ENCODE measurements around the gene PLK3. TPM values are rescaled to one million over a fixed set of nuclear protein-coding genes. Genes with fewer than 3 reads are reported as not detected.

Gene PLK3
- total and polyA plus RNA-seq, 9 of the 15 experiments (the other 6 are each of a cell fraction or from before 2014, with no cell fraction given): 0.52 to 22.7 (median 11.0) TPM

DNA sequence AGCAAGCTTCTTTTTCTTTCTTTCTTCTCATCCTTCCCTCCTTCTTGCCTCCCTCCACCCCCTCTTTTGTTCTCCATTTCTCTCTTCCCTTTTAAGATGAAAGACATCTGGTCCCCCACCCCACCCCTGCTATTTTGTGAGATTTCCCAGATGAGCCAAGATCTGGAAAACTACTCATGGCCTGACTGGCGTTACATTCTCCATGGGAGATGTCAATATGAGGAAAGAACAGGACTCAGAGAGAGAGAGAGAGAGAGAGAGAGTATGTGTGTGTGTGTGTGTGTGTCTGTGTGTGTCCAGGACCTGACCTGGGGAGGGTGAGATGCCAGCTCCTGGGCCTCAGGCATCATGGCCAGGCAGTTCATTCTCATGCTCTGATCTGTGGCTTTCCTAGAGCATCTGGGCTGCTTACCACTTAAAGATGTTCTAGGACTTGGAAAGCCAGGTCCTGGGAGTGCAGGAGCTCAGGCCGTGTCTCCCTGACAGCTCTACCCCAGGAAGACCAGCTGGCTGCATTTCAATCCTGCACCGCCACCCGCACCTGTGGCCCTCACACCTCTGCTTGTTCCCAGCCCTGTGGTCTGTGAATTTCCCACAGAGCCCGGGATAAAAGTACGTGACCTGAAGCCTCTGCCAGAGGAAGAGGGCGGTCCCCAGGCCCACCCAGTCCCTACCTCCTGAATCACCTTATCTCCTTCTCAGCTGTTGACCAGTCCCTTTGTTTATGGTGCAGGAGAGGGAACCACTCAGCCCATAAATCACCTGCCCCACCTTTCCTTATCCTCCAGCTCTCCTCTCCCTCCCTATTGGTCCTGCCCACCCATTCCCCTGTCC, 9.0 kb upstream of the PLK3 start (continued):
- TF ChIP-seq, protein P1, sequence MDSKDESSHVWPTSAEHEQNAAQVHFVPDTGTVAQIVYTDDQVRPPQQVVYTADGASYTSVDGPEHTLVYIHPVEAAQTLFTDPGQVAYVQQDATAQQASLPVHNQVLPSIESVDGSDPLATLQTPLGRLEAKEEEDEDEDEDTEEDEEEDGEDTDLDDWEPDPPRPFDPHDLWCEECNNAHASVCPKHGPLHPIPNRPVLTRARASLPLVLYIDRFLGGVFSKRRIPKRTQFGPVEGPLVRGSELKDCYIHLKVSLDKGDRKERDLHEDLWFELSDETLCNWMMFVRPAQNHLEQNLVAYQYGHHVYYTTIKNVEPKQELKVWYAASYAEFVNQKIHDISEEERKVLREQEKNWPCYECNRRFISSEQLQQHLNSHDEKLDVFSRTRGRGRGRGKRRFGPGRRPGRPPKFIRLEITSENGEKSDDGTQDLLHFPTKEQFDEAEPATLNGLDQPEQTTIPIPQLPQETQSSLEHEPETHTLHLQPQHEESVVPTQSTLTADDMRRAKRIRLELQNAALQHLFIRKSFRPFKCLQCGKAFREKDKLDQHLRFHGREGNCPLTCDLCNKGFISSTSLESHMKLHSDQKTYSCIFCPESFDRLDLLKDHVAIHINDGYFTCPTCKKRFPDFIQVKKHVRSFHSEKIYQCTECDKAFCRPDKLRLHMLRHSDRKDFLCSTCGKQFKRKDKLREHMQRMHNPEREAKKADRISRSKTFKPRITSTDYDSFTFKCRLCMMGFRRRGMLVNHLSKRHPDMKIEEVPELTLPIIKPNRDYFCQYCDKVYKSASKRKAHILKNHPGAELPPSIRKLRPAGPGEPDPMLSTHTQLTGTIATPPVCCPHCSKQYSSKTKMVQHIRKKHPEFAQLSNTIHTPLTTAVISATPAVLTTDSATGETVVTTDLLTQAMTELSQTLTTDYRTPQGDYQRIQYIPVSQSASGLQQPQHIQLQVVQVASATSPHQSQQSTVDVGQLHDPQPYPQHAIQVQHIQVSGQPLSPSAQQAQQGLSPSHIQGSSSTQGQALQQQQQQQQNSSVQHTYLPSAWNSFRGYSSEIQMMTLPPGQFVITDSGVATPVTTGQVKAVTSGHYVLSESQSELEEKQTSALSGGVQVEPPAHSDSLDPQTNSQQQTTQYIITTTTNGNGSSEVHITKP (IDR thresholded peaks at IDR 0.05; ENCODE audit: partially characterized antibody): no peak
- peak in 1 of 2 experiments; percentile 48; a peak in 1 of 4 replicates for TF ChIP-seq HDAC1 (IDR thresholded peaks at IDR 0.05)
- peak; percentile 61; the same call in 1 of the 2 replicates for TF ChIP-seq MYNN (IDR thresholded peaks at IDR 0.05)
- no peak for TF ChIP-seq MYNN (CRISPR knock-in tag; IDR thresholded peaks at IDR 0.05)
- TF ChIP-seq SMARCA4 (IDR thresholded peaks at IDR 0.05): peak; percentile 34; the same call in 1 of the 2 replicates
- no peak for TF ChIP-seq GTF2F1 (IDR thresholded peaks at IDR 0.05; ENCODE audit: low read depth, low read length)
- 0 out of 2 replicates have a peak, but pooled peaks have one; percentile 7 for TF ChIP-seq EGR1 (conservative IDR thresholded peaks at IDR 0.05)
- peak; percentile 52 to 78; a peak in 2 of 4 replicates for TF ChIP-seq FOXK2 (conservative IDR thresholded peaks at IDR 0.05 in 1 of 2, IDR thresholded peaks at IDR 0.05 in 1 of 2; ENCODE audit: low read depth in 2 of 2)
- TF ChIP-seq, protein P2, sequence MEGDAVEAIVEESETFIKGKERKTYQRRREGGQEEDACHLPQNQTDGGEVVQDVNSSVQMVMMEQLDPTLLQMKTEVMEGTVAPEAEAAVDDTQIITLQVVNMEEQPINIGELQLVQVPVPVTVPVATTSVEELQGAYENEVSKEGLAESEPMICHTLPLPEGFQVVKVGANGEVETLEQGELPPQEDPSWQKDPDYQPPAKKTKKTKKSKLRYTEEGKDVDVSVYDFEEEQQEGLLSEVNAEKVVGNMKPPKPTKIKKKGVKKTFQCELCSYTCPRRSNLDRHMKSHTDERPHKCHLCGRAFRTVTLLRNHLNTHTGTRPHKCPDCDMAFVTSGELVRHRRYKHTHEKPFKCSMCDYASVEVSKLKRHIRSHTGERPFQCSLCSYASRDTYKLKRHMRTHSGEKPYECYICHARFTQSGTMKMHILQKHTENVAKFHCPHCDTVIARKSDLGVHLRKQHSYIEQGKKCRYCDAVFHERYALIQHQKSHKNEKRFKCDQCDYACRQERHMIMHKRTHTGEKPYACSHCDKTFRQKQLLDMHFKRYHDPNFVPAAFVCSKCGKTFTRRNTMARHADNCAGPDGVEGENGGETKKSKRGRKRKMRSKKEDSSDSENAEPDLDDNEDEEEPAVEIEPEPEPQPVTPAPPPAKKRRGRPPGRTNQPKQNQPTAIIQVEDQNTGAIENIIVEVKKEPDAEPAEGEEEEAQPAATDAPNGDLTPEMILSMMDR (IDR thresholded peaks at IDR 0.05 in 2 of 3, conservative IDR thresholded peaks at IDR 0.05 in 1 of 3; ENCODE audit: insufficient read depth in 2 of 3, low read depth in 1 of 3, low read length in 3 of 3): no peak
